ENCODE measurements around the gene TOP1. TPM values are rescaled to one million over a fixed set of nuclear protein-coding genes. Genes with fewer than 3 reads are reported as not detected.

TOP1 gene
- total RNA-seq, 2 donors from 2014 or later, result 78.8 to 82.5 TPM

- Mint-ChIP-seq H3K4me1 (peaks cover 8% of the 10 kb centered on the region), H3K27ac (no peak overlapping the region), H3K36me3 (ENCODE audit: low read depth) (no peaks in the 10 kb centered on the region), H3K27me3 (ENCODE audit: insufficient read depth) (peaks cover 5% of the 10 kb centered on the region), H3K4me3 (no peak overlapping the region), H3K9me3 (no peaks in the 10 kb centered on the region)
- no peak for TF ChIP-seq CTCF (conservative IDR thresholded peaks at IDR 0.05)
- H3K4me3 ChIP-seq (ENCODE audit: low read length), result no peak overlapping the region
- no peak overlapping the region for H3K27ac ChIP-seq (ENCODE audit: low read depth, low read length)
- DNase-seq, result no peak
- H3K36me3 ChIP-seq (ENCODE audit: control insufficient read depth, insufficient read depth, low read length), result no peaks in the 10 kb centered on the region
- no peaks in the 10 kb centered on the region for H3K9me3 ChIP-seq (ENCODE audit: control insufficient read depth, low read length)
- 88 to 91% methylated on average over 1 to 2 of the region's 2 CpGs for WGBS, 2 experiments (ENCODE audit: insufficient coverage in 1 of 2, insufficient read length in 1 of 2)
- no peaks in the 10 kb centered on the region for H3K4me1 ChIP-seq (ENCODE audit: control insufficient read depth, insufficient read depth, low read length)
- no peaks in the 10 kb centered on the region for H3K27me3 ChIP-seq (ENCODE audit: control insufficient read depth, insufficient read depth, low read length, poor library complexity, severe bottlenecking)
- H3K9ac ChIP-seq (ENCODE audit: extremely low read depth, low read length, poor library complexity, severe bottlenecking), result no peak overlapping the region
Observed at GRCh38 chr20:41000628-41001027, 28.0 kb upstream of the TOP1 start.

- Mint-ChIP-seq H3K27me3 (ENCODE audit: insufficient read depth) (peaks cover 5% of the 10 kb centered on the region), H3K36me3 (ENCODE audit: low read depth) (no peaks in the 10 kb centered on the region), H3K27ac (no peak overlapping the region), H3K4me3 (no peak overlapping the region), H3K4me1 (peaks cover 8% of the 10 kb centered on the region), H3K9me3 (peaks cover 3% of the 10 kb centered on the region)
- no peaks in the 10 kb centered on the region for H3K27me3 ChIP-seq (ENCODE audit: control insufficient read depth, insufficient read depth, low read length, poor library complexity, severe bottlenecking)
- H3K9ac ChIP-seq (ENCODE audit: extremely low read depth, low read length, poor library complexity, severe bottlenecking), result no peak overlapping the region
- 91 to 93% methylated on average over 1 of the region's 4 CpGs for WGBS, 2 experiments (ENCODE audit: insufficient coverage in 1 of 2, insufficient read length in 1 of 2)
- no peak for DNase-seq
- no peak overlapping the region for H3K27ac ChIP-seq (ENCODE audit: low read depth, low read length)
- H3K4me3 ChIP-seq (ENCODE audit: low read length), result no peak overlapping the region
- peaks cover 7% of the 10 kb centered on the region for H3K9me3 ChIP-seq (ENCODE audit: control insufficient read depth, low read length)
- no peaks in the 10 kb centered on the region for H3K4me1 ChIP-seq (ENCODE audit: control insufficient read depth, insufficient read depth, low read length)
- H3K36me3 ChIP-seq (ENCODE audit: control insufficient read depth, insufficient read depth, low read length), result no peaks in the 10 kb centered on the region
- no peak for TF ChIP-seq CTCF (conservative IDR thresholded peaks at IDR 0.05)
Observed at GRCh38 chr20:41001497-41001896, 27.1 kb upstream of the TOP1 start.

- TF ChIP-seq CTCF (conservative IDR thresholded peaks at IDR 0.05), result no peak
- H3K27ac Mint-ChIP-seq, result no peak overlapping the region
- H3K4me1 Mint-ChIP-seq, result peaks cover 2% of the 10 kb centered on the region
Observed at GRCh38 chr20:41002842-41003142, 25.8 kb upstream of the TOP1 start.

More at GRCh38 chr20:41002842-41003142, 25.8 kb upstream of the TOP1 start:
- Histone ChIP-seq H3K36me3 (ENCODE audit: control insufficient read depth, insufficient read depth, low read length) (no peaks in the 10 kb centered on the region), H3K4me3 (ENCODE audit: low read length) (no peak overlapping the region), H3K9ac (ENCODE audit: extremely low read depth, low read length, poor library complexity, severe bottlenecking) (no peak overlapping the region), H3K4me1 (ENCODE audit: control insufficient read depth, insufficient read depth, low read length) (no peaks in the 10 kb centered on the region), H3K27ac (ENCODE audit: low read depth, low read length) (no peak overlapping the region), H3K27me3 (ENCODE audit: control insufficient read depth, insufficient read depth, low read length, poor library complexity, severe bottlenecking) (no peaks in the 10 kb centered on the region), H3K9me3 (ENCODE audit: control insufficient read depth, low read length) (peaks cover 13% of the 10 kb centered on the region)
- no peak for DNase-seq
- 100% methylated on average over 1 of the region's 1 CpG for WGBS, 2 experiments (ENCODE audit: insufficient coverage in 1 of 2, insufficient read length in 1 of 2)
- H3K4me3 Mint-ChIP-seq, result no peak overlapping the region
- peaks cover 8% of the 10 kb centered on the region for H3K9me3 Mint-ChIP-seq
- peaks cover 5% of the 10 kb centered on the region for H3K27me3 Mint-ChIP-seq (ENCODE audit: insufficient read depth)
- H3K36me3 Mint-ChIP-seq (ENCODE audit: low read depth), result no peaks in the 10 kb centered on the region
